HCT116 (cell line): Measurements from ENCODE around the gene TYK2. TPM values are rescaled to one million over a fixed set of nuclear protein-coding genes. Genes with fewer than 3 reads are reported as not detected.

Experiments
- ATAC-seq: fragments of 200-7000 bp; cut with Tn5 transposase; 2 replicates; pipeline ENCODE4 v1.9.1; 2020; ENCODE audit warnings: mild to moderate bottlenecking, moderate library complexity
- BruUV-seq: library from RNA; stranded (reverse); fragments of 400-500 nt; replicated peaks from 2 replicates; lab custom pipeline; 2021; lab: Mats Ljungman, UMichigan
- CTCF ChIA-PET: fragments of 300-600 bp; sonication (Branson Sonifier 250); formaldehyde crosslinking; loops from one replicate; lab custom pipeline; 2021; ENCODE audit warnings: antibody characterized with exemption; lab: Charles Lee
- POLR2A ChIA-PET: fragments of 300-600, 350-600 bp; sonication (Branson Sonifier 250); formaldehyde crosslinking; loops from one replicate; lab custom pipeline; 2021; ENCODE audit warnings: antibody characterized with exemption; lab: Charles Lee
- RAD21 ChIA-PET, 2 experiments: fragments of 300-600 bp; sonication (Branson Sonifier 250); formaldehyde crosslinking; loops; one replicate each; lab custom pipeline; 2023; ENCODE audit warnings: low total read pairs in 2 of 2; ENCODE audit not compliant: uncharacterized antibody in 2 of 2, unreplicated experiment in 2 of 2, low non-redundant PET in 1 of 2; lab: Charles Lee
- DNase-seq: peaks from one replicate; pipeline ENCODE4 v3.0.0-alpha.2; 2010; ENCODE audit warnings: low read depth, low spot score
- H2AFZ ChIP-seq: fragments of 200-600 bp; shearing (Covaris generic), sonication (generic); 2 replicates; pipeline ENCODE4 v1.6.1; 2017; ENCODE audit warnings: low read depth, mixed run types, mixed read lengths, antibody characterized with exemption, low read length; ENCODE audit not compliant: poor library complexity, severe bottlenecking
- H3K27ac ChIP-seq: 2 replicates; pipeline ENCODE4 v1.5.1; 2012; ENCODE audit warnings: low read depth, low read length
- H3K27me3 ChIP-seq: fragments of 200-600 bp; sonication (generic); 2 replicates; pipeline ENCODE4 v1.6.1; 2016; ENCODE audit warnings: mixed run types, low read length, mixed read lengths; ENCODE audit not compliant: insufficient read depth
- H3K36me3 ChIP-seq, 2 experiments: fragments of 200-500 bp in 1 of 2; fragments of 200-600 bp in 1 of 2; sonication (Bioruptor generic) in 1 of 2; sonication (generic) in 1 of 2; 2 replicates each; pipeline versions ENCODE4 v1.5.1 to v1.6.1; 2014 to 2016; ENCODE audit warnings: low read length in 2 of 2, inconsistent platforms in 1 of 2, mixed read lengths in 1 of 2, mixed run types in 1 of 2; ENCODE audit not compliant: insufficient read depth in 2 of 2, control insufficient read depth in 1 of 2
- H3K4me1 ChIP-seq, 2 experiments: fragments of 200-600 bp in 1 of 2; sonication (generic) in 1 of 2; 2 replicates each; pipeline versions ENCODE4 v1.5.1 to v1.6.1; 2012 to 2017; ENCODE audit warnings: low read length in 2 of 2, inconsistent platforms in 1 of 2, mild to moderate bottlenecking in 1 of 2, mixed read lengths in 1 of 2, mixed run types in 1 of 2, moderate library complexity in 1 of 2; ENCODE audit not compliant: insufficient read depth in 2 of 2, control insufficient read depth in 1 of 2
- H3K4me2 ChIP-seq: fragments of 200-600 bp; sonication (generic); 2 replicates; pipeline ENCODE4 v1.6.1; 2017; ENCODE audit warnings: mixed run types, low read length, mixed read lengths
- H3K4me3 ChIP-seq, 2 experiments: fragments of 200-600 bp in 1 of 2; sonication (generic) in 1 of 2; replicated peaks in 1 of 2; 2 replicates each; pipeline ENCODE4 v1.5.1; 2011 to 2016; ENCODE audit warnings: low read length in 2 of 2, control low read depth in 1 of 2, low read depth in 1 of 2, mild to moderate bottlenecking in 1 of 2, mixed read lengths in 1 of 2, mixed run types in 1 of 2
- H3K79me2 ChIP-seq: fragments of 200-600 bp; sonication (generic); 2 replicates; pipeline ENCODE4 v1.6.1; 2017; ENCODE audit warnings: mild to moderate bottlenecking, mixed run types, low read length, moderate library complexity, mixed read lengths; ENCODE audit not compliant: insufficient read depth
- H3K9ac ChIP-seq: fragments of 200-600 bp; sonication (generic); 2 replicates; pipeline ENCODE4 v1.6.1; 2016; ENCODE audit warnings: low read length, mixed read lengths
- H3K9me2 ChIP-seq: fragments of 200-600 bp; sonication (generic), shearing (Covaris generic); 2 replicates; pipeline ENCODE4 v1.6.1; 2017; ENCODE audit warnings: mixed run types, mild to moderate bottlenecking, moderate library complexity; ENCODE audit not compliant: insufficient read depth
- H3K9me3 ChIP-seq, 2 experiments: fragments of 200-500 bp in 1 of 2; fragments of 200-600 bp in 1 of 2; sonication (Bioruptor generic) in 1 of 2; sonication (generic) in 1 of 2; 2 replicates each; pipeline ENCODE4 v1.6.1; 2014 to 2017; ENCODE audit warnings: low read length in 2 of 2, mixed read lengths in 2 of 2, inconsistent platforms in 1 of 2, low read depth in 1 of 2, mild to moderate bottlenecking in 1 of 2, mixed run types in 1 of 2, moderate library complexity in 1 of 2; ENCODE audit not compliant: control insufficient read depth in 1 of 2, insufficient read depth in 1 of 2
- H4K20me1 ChIP-seq: fragments of 200-600 bp; sonication (generic), shearing (Covaris generic); 2 replicates; pipeline ENCODE4 v1.6.1; 2017; ENCODE audit warnings: mixed run types, mild to moderate bottlenecking, moderate library complexity; ENCODE audit not compliant: insufficient read depth
- EGR1 ChIP-seq: IDR thresholded peaks from 2 replicates; pipeline ENCODE4 v1.6.1; 2012; ENCODE audit warnings: low read depth
- ELF1 ChIP-seq: IDR thresholded peaks from 2 replicates; pipeline ENCODE4 v1.6.1; 2012; ENCODE audit warnings: low read depth, borderline replicate concordance
- RAD21 ChIP-seq: IDR thresholded peaks from 2 replicates; pipeline ENCODE4 v1.6.1; 2012; ENCODE audit warnings: low read depth, mild to moderate bottlenecking
- YY1 ChIP-seq: IDR thresholded peaks from 2 replicates; pipeline ENCODE4 v1.6.1; 2011; ENCODE audit warnings: low read length, low read depth, moderate library complexity, mild to moderate bottlenecking; ENCODE audit not compliant: insufficient replicate concordance; ENCODE audit errors: extremely low read depth
- ZFX ChIP-seq: fragments of 450-650 bp; IDR thresholded peaks from 2 replicates; pipeline ENCODE4 v1.6.1; 2017
- intact Hi-C: fragments of 100-400 bp; cut with micrococcal nuclease; formaldehyde crosslinking; loops from 2 replicates; pipeline ENCODE4 v1.10.0; 2022
- total RNA-seq: library from RNA; stranded (reverse); gene quantifications from one replicate; pipeline ENCODE4 v1.2.1, GENCODE V29; 2021; ENCODE audit not compliant: unreplicated experiment
- TF ChIP-seq, protein P1 (sequence below): IDR thresholded peaks from 2 replicates; pipeline ENCODE4 v1.6.1; 2012; ENCODE audit warnings: low read depth
- TF ChIP-seq, protein P2 (sequence below): IDR thresholded peaks from 2 replicates; pipeline ENCODE4 v1.6.1; 2012

TYK2 gene
- total RNA-seq, 1 experiment from 2014 or later, result 110 TPM

DNA sequence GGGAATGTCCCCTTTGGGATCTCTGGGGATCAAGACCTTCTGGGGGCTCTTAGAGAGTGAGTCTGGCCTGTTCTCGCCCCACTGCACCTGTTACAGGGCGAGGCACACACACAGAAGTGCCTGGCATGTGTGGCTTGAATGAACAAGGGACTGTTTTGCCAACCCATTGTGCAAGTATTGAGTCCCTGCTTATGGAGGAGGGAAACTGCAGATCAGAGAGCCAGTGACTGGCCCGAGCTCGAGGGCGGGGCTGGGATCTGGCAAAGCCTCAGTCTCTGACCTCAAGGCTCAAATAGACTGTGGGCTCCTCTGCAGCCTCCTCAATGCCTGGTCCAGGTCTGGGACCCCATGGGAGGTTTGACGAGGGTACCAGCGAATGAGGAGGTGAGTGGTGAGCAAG lies 52.6 kb downstream of the TYK2 start:
- H4K20me1 ChIP-seq, result no peaks in the 10 kb centered on the region
- no peaks in the 10 kb centered on the region for H3K9me2 ChIP-seq
- DNase-seq (no peak), ATAC-seq (no peak)
- H3K27ac ChIP-seq, result no peak overlapping the region
- H3K4me1 ChIP-seq, result peaks cover 6 to 11% of the 10 kb centered on the region in 2 experiments; a peak in 3 of 4 replicates
- H3K4me3 ChIP-seq, result no peak overlapping the region
- ChIA-PET POLR2A (no interaction called here), RAD21 (no interaction called here), CTCF (no interaction called here)
- no TSS peak for BruUV-seq
- H3K79me2 ChIP-seq, result peaks cover 54% of the 10 kb centered on the region
- no peak overlapping the region for H3K9ac ChIP-seq
- peaks cover 32 to 48% of the 10 kb centered on the region in 2 experiments for H3K36me3 ChIP-seq
- no peaks in the 10 kb centered on the region for H3K27me3 ChIP-seq
- no peak overlapping the region for H2AFZ ChIP-seq
- TF ChIP-seq, protein P1, sequence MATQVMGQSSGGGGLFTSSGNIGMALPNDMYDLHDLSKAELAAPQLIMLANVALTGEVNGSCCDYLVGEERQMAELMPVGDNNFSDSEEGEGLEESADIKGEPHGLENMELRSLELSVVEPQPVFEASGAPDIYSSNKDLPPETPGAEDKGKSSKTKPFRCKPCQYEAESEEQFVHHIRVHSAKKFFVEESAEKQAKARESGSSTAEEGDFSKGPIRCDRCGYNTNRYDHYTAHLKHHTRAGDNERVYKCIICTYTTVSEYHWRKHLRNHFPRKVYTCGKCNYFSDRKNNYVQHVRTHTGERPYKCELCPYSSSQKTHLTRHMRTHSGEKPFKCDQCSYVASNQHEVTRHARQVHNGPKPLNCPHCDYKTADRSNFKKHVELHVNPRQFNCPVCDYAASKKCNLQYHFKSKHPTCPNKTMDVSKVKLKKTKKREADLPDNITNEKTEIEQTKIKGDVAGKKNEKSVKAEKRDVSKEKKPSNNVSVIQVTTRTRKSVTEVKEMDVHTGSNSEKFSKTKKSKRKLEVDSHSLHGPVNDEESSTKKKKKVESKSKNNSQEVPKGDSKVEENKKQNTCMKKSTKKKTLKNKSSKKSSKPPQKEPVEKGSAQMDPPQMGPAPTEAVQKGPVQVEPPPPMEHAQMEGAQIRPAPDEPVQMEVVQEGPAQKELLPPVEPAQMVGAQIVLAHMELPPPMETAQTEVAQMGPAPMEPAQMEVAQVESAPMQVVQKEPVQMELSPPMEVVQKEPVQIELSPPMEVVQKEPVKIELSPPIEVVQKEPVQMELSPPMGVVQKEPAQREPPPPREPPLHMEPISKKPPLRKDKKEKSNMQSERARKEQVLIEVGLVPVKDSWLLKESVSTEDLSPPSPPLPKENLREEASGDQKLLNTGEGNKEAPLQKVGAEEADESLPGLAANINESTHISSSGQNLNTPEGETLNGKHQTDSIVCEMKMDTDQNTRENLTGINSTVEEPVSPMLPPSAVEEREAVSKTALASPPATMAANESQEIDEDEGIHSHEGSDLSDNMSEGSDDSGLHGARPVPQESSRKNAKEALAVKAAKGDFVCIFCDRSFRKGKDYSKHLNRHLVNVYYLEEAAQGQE, result no peak
- TF ChIP-seq YY1, result no peak
- no peak overlapping the region for H3K4me2 ChIP-seq
- H3K9me3 ChIP-seq, result no peaks in the 10 kb centered on the region
- intact Hi-C loops, result no loop called here

DNA sequence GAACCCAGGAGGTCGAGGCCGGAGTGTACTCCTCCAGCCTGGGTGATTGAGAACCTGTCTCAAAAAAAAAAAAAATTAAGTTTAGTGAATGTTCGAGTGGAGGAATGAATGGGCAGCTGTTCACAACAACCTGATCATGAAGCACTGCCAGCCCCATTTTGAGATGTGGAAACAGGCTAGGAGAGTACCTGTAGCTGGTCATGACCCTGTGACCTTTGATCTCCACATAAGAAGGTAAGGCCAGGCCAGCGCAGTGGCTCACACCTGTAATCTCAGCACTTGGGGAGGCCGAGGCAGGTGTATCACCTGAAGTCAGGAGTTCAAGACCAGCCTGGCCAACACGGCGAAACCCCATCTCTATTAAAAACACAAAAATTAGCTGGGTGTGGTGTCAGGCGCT lies 54.6 kb downstream of the TYK2 start:
- no peak overlapping the region for H3K4me3 ChIP-seq
- H3K27me3 ChIP-seq, result no peaks in the 10 kb centered on the region
- H3K79me2 ChIP-seq, result peaks cover 35% of the 10 kb centered on the region
- POLR2A ChIA-PET, result interaction anchor here (1.3 kb wide), 1 partner anchor 36 kb away, joined by 3 read pairs; the partner anchor contains the start of gene ICAM5
- no peak overlapping the region for H3K9ac ChIP-seq
- no peak overlapping the region for H3K4me2 ChIP-seq
- no peak for DNase-seq
- no peaks in the 10 kb centered on the region for H4K20me1 ChIP-seq
- CTCF ChIA-PET, result no interaction called here
- TF ChIP-seq, protein P2, sequence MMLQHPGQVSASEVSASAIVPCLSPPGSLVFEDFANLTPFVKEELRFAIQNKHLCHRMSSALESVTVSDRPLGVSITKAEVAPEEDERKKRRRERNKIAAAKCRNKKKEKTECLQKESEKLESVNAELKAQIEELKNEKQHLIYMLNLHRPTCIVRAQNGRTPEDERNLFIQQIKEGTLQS, result no peak
- TF ChIP-seq EGR1 (no peak), ZFX (no peak), YY1 (no peak), ELF1 (no peak), RAD21 (no peak)
- TF ChIP-seq, all 23 proteins: peak for 0
- intact Hi-C loops, result no loop called here
- Histone ChIP-seq H2AFZ (no peak overlapping the region), H3K9me3 (no peaks in the 10 kb centered on the region), H3K36me3 (peaks cover 35 to 55% of the 10 kb centered on the region in 2 experiments), H3K27ac (no peak overlapping the region), H3K4me1 (no peaks in the 10 kb centered on the region), H3K9me2 (no peaks in the 10 kb centered on the region)
- RAD21 ChIA-PET, result no interaction called here
- ATAC-seq, result no peak
- no TSS peak for BruUV-seq
